PC-9 (cell line): ENCODE measurements around the gene SECTM1. TPM values are rescaled to one million over a fixed set of nuclear protein-coding genes. Genes with fewer than 3 reads are reported as not detected.

Experiments used
- BruUV-seq: library from RNA; stranded (reverse); fragments of 400-500 nt; replicated peaks from 2 replicates; lab custom pipeline; 2021; lab: Mats Ljungman, UMichigan
- CTCF ChIA-PET: fragments of 300-600 bp; sonication (Branson Sonifier 250); formaldehyde crosslinking; loops from one replicate; lab custom pipeline; 2022; ENCODE audit warnings: antibody characterized with exemption; lab: Charles Lee
- POLR2A ChIA-PET: fragments of 300-600 bp; sonication (Branson Sonifier 250); formaldehyde crosslinking; loops from one replicate; lab custom pipeline; 2022; ENCODE audit warnings: antibody characterized with exemption; ENCODE audit not compliant: unreplicated experiment; lab: Charles Lee
- DNase-seq, 2 experiments: peaks; one replicate each; pipeline versions ENCODE4 v3.0.0 to v3.0.0-alpha.2; 2015 to 2022; ENCODE audit warnings: mixed read lengths in 1 of 2
- H2AFZ ChIP-seq: fragments of 200-600 bp; sonication (generic); 2 replicates; pipeline ENCODE4 v1.8.1; 2017; ENCODE audit warnings: antibody characterized with exemption
- H3F3A ChIP-seq: fragments of 200-600 bp; sonication (generic); 2 replicates; pipeline ENCODE4 v1.8.1; 2017; ENCODE audit warnings: antibody characterized with exemption, mild to moderate bottlenecking, low read depth; ENCODE audit not compliant: insufficient read depth
- H3K27ac ChIP-seq: fragments of 200-600 bp; sonication (generic); 2 replicates; pipeline ENCODE4 v1.6.1; 2016; ENCODE audit warnings: mixed run types
- H3K27me3 ChIP-seq: fragments of 200-600 bp; sonication (generic); 2 replicates; pipeline ENCODE4 v1.6.1; 2016; ENCODE audit warnings: low read depth, mixed run types; ENCODE audit not compliant: insufficient read depth
- H3K36me3 ChIP-seq: fragments of 200-600 bp; sonication (generic); 2 replicates; pipeline ENCODE4 v1.6.1; 2016; ENCODE audit warnings: low read depth, mixed run types
- H3K4me1 ChIP-seq: fragments of 200-600 bp; sonication (generic); replicated peaks from 2 replicates; pipeline ENCODE4 v1.6.1; 2016; ENCODE audit warnings: mixed run types; ENCODE audit not compliant: insufficient read depth
- H3K4me2 ChIP-seq: fragments of 200-600 bp; sonication (generic); 2 replicates; pipeline ENCODE4 v1.6.1; 2017; ENCODE audit warnings: mixed run types
- H3K4me3 ChIP-seq: fragments of 200-600 bp; sonication (generic); 2 replicates; pipeline ENCODE4 v1.6.1; 2016; ENCODE audit warnings: mixed run types
- H3K79me2 ChIP-seq: fragments of 200-600 bp; sonication (generic); 2 replicates; pipeline ENCODE4 v1.6.1; 2017; ENCODE audit warnings: low read depth, mixed run types
- H3K9me2 ChIP-seq: fragments of 200-600 bp; sonication (generic); 2 replicates; pipeline ENCODE4 v1.8.1; 2017; ENCODE audit warnings: mild to moderate bottlenecking; ENCODE audit not compliant: insufficient read depth
- H3K9me3 ChIP-seq: fragments of 200-600 bp; sonication (generic); 2 replicates; pipeline ENCODE4 v1.8.1; 2016; ENCODE audit warnings: low read depth; ENCODE audit not compliant: insufficient read depth
- H4K20me1 ChIP-seq: fragments of 200-600 bp; sonication (generic); 2 replicates; pipeline ENCODE4 v1.8.1; 2017; ENCODE audit not compliant: insufficient read depth
- CTCF ChIP-seq: fragments of 200-600 bp; sonication (generic); conservative IDR thresholded peaks from 2 replicates; pipeline ENCODE4 v1.6.1; 2017; ENCODE audit warnings: mixed run types, antibody characterized with exemption, mild to moderate bottlenecking, moderate library complexity
- EZH2 ChIP-seq: fragments of 200-600 bp; sonication (generic); IDR thresholded peaks from 2 replicates; pipeline ENCODE4 v1.8.0; 2017; ENCODE audit warnings: antibody characterized with exemption, low read depth
- intact Hi-C: fragments of 100-400 bp; cut with micrococcal nuclease; formaldehyde crosslinking; loops from one replicate; pipeline ENCODE4 v1.10.0; 2022; ENCODE audit not compliant: unreplicated experiment
- total RNA-seq: library from RNA; stranded (reverse); gene quantifications from 2 replicates; pipeline ENCODE4 v1.2.3, GENCODE V29; 2021

Gene SECTM1
- total RNA-seq, 1 experiment from 2014 or later, result 3.6 TPM

- Histone ChIP-seq H3F3A (no peaks in the 10 kb centered on the region), H3K27me3 (no peaks in the 10 kb centered on the region), H3K4me3 (no peak overlapping the region), H3K4me1 (no peaks in the 10 kb centered on the region), H2AFZ (no peak overlapping the region), H3K36me3 (no peaks in the 10 kb centered on the region), H3K4me2 (no peak overlapping the region), H3K27ac (no peak overlapping the region), H4K20me1 (no peaks in the 10 kb centered on the region), H3K79me2 (no peaks in the 10 kb centered on the region), H3K9me2 (no peaks in the 10 kb centered on the region), H3K9me3 (no peaks in the 10 kb centered on the region)
- POLR2A ChIA-PET, result no interaction called here
- TF ChIP-seq CTCF, result no peak
- CTCF ChIA-PET, result no interaction called here
- intact Hi-C loops, result no loop called here
- BruUV-seq, result no TSS peak
- DNase-seq, result no peak
These were observed 18.6 kb downstream of the SECTM1 start for GRCh38 chr17:82314727-82315605.

GRCh38 chr17:82314012-82314726, 19.4 kb downstream of the SECTM1 start:
- no peaks in the 10 kb centered on the region for H3K9me2 ChIP-seq
- 0 out of 2 replicates have a peak, but pooled peaks cover 2% of the 10 kb centered on the region for H3K27me3 ChIP-seq
- no peak overlapping the region for H2AFZ ChIP-seq
- DNase-seq, result no peak
- no TSS peak for BruUV-seq
- H3K4me1 ChIP-seq, result no peaks in the 10 kb centered on the region
- H3K27ac ChIP-seq, result no peak overlapping the region
- TF ChIP-seq CTCF (no peak), EZH2 (no peak)
- intact Hi-C loops, result no loop called here
- POLR2A ChIA-PET, result no interaction called here
- CTCF ChIA-PET, result no interaction called here
- H3K4me2 ChIP-seq, result no peak overlapping the region
- no peak overlapping the region for H3K4me3 ChIP-seq
- no peaks in the 10 kb centered on the region for H4K20me1 ChIP-seq
- H3F3A ChIP-seq, result no peaks in the 10 kb centered on the region
- H3K9me3 ChIP-seq, result no peaks in the 10 kb centered on the region
- H3K79me2 ChIP-seq, result no peaks in the 10 kb centered on the region
- H3K36me3 ChIP-seq, result no peaks in the 10 kb centered on the region

GRCh38 chr17:82313195-82314011, 20.2 kb downstream of the SECTM1 start:
- no TSS peak for BruUV-seq
- Histone ChIP-seq H3K4me2 (no peak overlapping the region), H2AFZ (no peak overlapping the region), H3K79me2 (no peaks in the 10 kb centered on the region), H3K4me3 (no peak overlapping the region), H3K27ac (no peak overlapping the region), H3K9me2 (no peaks in the 10 kb centered on the region), H3K27me3 (0 out of 2 replicates have a peak, but pooled peaks cover 6% of the 10 kb centered on the region), H3F3A (no peaks in the 10 kb centered on the region), H3K9me3 (no peaks in the 10 kb centered on the region), H3K4me1 (no peaks in the 10 kb centered on the region), H4K20me1 (no peaks in the 10 kb centered on the region), H3K36me3 (no peaks in the 10 kb centered on the region)
- TF ChIP-seq EZH2 (no peak), CTCF (no peak)
- CTCF ChIA-PET, result no interaction called here
- DNase-seq, result no peak
- POLR2A ChIA-PET, result no interaction called here
- intact Hi-C loops, result no loop called here
